HG03354 (cell line): ENCODE measurements around the gene CDKN2A.

Experiments used
- ATAC-seq: cut with Tn5 transposase; IDR thresholded peaks from one replicate; pipeline ENCODE4 v1.9.1; 2021; ENCODE audit warnings: mild to moderate bottlenecking; ENCODE audit not compliant: unreplicated experiment, poor library complexity, severe bottlenecking

Gene CDKN2A

GRCh38 chr9:21993893-21994555 is at the start of gene CDKN2A:
Gene CDKN2A, minus strand, starts transcription at chr9:21994392.
- peak; percentile 42 for ATAC-seq

GRCh38 chr9:22043928-22044327 is 49.7 kb upstream of the CDKN2A start:
- no peak for ATAC-seq

GRCh38 chr9:22041775-22042174 is 47.6 kb upstream of the CDKN2A start:
- ATAC-seq, result no peak

- ATAC-seq, result no peak
Observed at GRCh38 chr9:22041344-22041743, 47.2 kb upstream of the CDKN2A start.

- no peak for ATAC-seq
Observed at GRCh38 chr9:22040760-22041159, 46.6 kb upstream of the CDKN2A start.

- ATAC-seq, result no peak
Observed at GRCh38 chr9:22039258-22039657, 45.1 kb upstream of the CDKN2A start.

- ATAC-seq, result peak; percentile 62
Observed at GRCh38 chr9:22037954-22038690, 43.9 kb upstream of the CDKN2A start.

GRCh38 chr9:22036866-22037626 is 42.9 kb upstream of the CDKN2A start:
- no peak for ATAC-seq

- ATAC-seq, result no peak
Observed at GRCh38 chr9:22035591-22036011, 41.4 kb upstream of the CDKN2A start.

GRCh38 chr9:22033012-22033630 is 38.9 kb upstream of the CDKN2A start:
- ATAC-seq, result no peak

- no peak for ATAC-seq
Observed at GRCh38 chr9:22031655-22032411, 37.6 kb upstream of the CDKN2A start.

- peak; percentile 75 for ATAC-seq
Observed at GRCh38 chr9:22030101-22030598, 36.0 kb upstream of the CDKN2A start.

- no peak for ATAC-seq
Observed at GRCh38 chr9:22029231-22029630, 35.0 kb upstream of the CDKN2A start.

GRCh38 chr9:22028394-22028793 is 34.2 kb upstream of the CDKN2A start:
- ATAC-seq, result no peak

- ATAC-seq, result no peak
Observed at GRCh38 chr9:22026696-22027095, 32.5 kb upstream of the CDKN2A start.

- ATAC-seq, result no peak
Observed at GRCh38 chr9:22022396-22022795, 28.2 kb upstream of the CDKN2A start.

- no peak for ATAC-seq
Observed at GRCh38 chr9:22010866-22011625, 16.9 kb upstream of the CDKN2A start.

GRCh38 chr9:22009506-22009867 is 15.3 kb upstream of the CDKN2A start:
- ATAC-seq, result peak; percentile 46
